Jurkat, Clone E6-1 (cell line): ENCODE measurements around the gene KCNJ12.
"Not testable (repeated sequence)": the region's sequence is repeated elsewhere in the genome, so short reads cannot be mapped to it uniquely, and the experiment has no call there.

Experiments
- DNase-seq: peaks from one replicate; pipeline ENCODE4 v3.0.0-alpha.2; 2011; ENCODE audit warnings: low read depth, low spot score
- H3K4me3 ChIP-seq: 2 replicates; pipeline ENCODE4 v1.5.1; 2011; ENCODE audit warnings: mild to moderate bottlenecking, low read length, control low read depth, moderate library complexity

KCNJ12 gene

GRCh38 chr17:21378553-21378952 lies 2.4 kb downstream of the KCNJ12 start:
- no peak for DNase-seq
- H3K4me3 ChIP-seq: no peak overlapping the region

DNA sequence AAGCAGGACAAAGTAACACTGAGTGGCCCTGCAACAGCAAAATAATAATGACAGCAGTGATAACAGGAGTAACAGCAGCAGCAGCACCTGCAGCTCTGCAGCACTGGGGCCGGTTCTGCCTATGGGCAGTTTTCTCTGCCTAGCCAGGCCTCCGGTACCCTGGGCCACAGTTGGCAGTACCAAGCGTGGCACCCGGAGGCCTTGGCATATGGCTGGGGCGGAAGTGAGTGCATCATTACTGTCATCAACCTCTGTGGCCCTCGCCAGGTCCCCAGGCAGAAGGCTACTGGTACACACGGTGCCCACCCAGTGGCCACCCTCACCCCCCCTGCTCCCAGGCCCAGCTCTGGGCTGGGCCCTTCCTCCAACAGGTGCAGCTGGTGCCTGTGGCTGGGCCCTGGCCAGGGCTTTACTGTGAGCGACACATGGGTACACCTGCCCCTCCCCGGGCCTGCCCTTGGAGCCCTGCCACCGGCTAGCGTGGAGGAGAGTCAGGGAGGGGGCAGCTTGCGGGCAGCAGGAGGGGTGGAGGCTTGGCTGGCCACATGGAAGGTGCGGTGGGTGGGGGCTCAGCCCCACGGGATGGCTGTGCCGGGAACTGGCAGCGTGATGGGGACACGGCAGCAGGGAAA lies 3.0 kb downstream of the KCNJ12 start:
- no peak for DNase-seq
- H3K4me3 ChIP-seq: no peak overlapping the region

DNA sequence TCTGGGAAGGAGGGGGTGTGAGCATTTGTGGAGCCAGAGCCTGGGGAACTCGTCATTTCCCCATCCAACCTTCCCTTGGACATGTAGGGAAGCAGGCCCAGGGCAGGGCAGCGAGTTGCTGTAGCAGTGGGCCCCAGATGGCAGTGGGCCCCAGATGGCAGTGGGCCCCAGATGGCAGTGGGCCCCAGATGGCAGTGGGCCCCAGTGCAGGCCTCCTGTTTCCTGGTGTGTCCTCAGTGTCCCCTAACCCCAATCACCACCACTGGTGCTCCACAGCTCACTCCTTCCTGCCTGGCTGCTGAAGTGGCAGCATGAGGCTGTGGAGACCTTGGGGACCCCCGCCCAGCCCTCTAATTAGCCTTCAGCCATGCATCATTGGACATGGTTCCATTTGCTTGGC lies 4.5 kb downstream of the KCNJ12 start:
- no peak for DNase-seq
- no peak overlapping the region for H3K4me3 ChIP-seq

GRCh38 chr17:21381076-21381706 lies 5.0 kb downstream of the KCNJ12 start:
- H3K4me3 ChIP-seq: no peak overlapping the region
- DNase-seq: no peak

GRCh38 chr17:21382560-21383495 lies 6.7 kb downstream of the KCNJ12 start:
- no peak for DNase-seq
- no peak overlapping the region for H3K4me3 ChIP-seq

DNA sequence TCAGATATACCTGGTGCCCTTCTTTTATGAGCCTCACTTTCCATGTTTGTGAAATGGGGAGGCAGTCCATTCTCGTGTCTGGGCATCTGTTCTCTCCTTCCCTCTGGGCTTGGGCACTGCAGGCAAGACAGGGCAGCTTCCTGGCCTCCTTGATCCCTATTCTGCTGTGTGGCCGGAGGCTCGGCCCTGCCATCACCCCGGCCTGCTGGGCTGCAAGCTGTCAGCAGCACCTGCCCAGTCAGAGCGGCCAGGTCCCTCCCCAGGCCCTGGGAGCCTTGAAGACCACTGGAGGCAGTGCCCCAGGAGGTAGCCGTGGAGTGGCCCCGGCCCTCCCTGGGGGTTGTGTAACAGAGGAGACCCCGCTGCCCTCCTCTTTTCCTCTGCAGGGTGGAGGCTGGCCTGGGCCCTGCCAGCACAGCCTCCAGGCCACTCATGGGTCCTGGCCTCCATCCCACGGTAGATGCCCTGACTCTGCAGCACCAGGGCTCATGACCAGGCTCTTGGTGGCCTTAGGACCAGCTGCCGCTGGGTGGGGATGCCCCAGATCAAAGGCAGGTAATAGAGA lies 9.2 kb downstream of the KCNJ12 start:
- DNase-seq: no peak
- H3K4me3 ChIP-seq: no peak overlapping the region

GRCh38 chr17:21387616-21388015 lies 11.5 kb downstream of the KCNJ12 start:
- no peak for DNase-seq

GRCh38 chr17:21388066-21388465 lies 11.9 kb downstream of the KCNJ12 start:
- no peak overlapping the region for H3K4me3 ChIP-seq
- DNase-seq: no peak

More at GRCh38 chr17:21387616-21388015, 11.5 kb downstream of the KCNJ12 start:
- H3K4me3 ChIP-seq: no peak overlapping the region

DNA sequence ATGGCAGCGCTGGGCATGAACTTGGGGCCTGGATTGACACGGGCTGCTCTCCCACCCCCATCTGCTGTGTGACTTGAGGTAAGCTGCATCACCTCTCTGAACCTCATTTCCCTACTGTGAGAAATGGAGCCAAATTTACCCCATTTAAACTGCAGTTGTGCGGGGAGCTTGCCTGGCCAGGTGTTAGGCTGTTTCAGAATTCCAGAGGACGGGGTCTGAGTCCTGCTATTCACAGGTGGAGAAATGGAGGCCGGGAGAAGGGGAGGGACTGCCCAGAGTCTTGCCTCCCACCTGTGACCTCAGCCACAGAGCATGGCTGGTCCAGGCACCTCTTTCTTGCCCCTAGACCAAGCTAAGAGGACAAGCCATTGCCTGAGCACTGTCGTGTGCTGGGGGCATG lies 12.8 kb downstream of the KCNJ12 start:
- DNase-seq: no peak

DNA sequence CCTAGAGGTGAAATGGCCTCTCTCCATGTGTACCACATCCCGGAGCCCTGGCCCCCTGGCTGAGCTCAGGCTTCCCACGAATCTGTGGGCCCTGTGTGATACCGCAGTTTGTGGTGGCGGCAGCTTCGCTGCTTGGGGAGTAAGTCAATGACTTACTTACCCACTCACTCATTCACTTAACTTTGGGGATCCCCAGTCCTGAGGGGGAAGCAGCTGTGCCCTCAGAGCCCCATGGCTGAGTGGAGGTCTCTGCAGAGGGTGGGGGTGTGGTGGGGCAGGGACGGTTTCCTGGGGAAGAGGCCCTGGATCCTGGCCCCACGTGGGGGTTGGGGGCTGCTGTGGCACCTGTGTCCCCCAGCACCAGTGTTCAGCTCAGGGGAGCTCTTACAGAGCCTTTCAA lies 13.2 kb downstream of the KCNJ12 start:
- H3K4me3 ChIP-seq: no peak overlapping the region
- no peak for DNase-seq

More for the DNA sequence above, 12.8 kb downstream of the KCNJ12 start:
- no peak overlapping the region for H3K4me3 ChIP-seq

GRCh38 chr17:21390294-21390693 lies 14.1 kb downstream of the KCNJ12 start:
- no peak for DNase-seq
- no peak overlapping the region for H3K4me3 ChIP-seq

GRCh38 chr17:21392266-21392665 lies 16.1 kb downstream of the KCNJ12 start:
- H3K4me3 ChIP-seq: no peak overlapping the region
- DNase-seq: no peak

DNA sequence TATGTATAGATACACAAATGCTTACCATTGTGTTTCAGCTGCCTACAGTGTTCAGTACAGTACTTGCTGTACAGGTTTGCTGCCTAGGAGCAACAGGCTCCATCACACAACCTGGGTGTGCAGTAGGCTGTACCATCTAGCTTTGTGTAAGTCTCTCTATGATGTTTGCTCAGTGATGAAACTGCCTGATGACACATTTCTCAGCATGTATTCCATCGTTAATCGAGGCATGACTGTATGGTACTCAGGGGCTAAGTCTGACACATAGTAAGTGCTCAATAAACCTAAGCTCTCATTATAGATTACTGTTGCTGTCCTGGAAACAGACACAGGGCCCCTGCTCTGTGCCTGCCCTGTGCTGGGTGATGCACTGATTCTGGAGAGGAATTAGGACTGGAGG lies 18.1 kb downstream of the KCNJ12 start:
- no peak overlapping the region for H3K4me3 ChIP-seq
- DNase-seq: no peak

DNA sequence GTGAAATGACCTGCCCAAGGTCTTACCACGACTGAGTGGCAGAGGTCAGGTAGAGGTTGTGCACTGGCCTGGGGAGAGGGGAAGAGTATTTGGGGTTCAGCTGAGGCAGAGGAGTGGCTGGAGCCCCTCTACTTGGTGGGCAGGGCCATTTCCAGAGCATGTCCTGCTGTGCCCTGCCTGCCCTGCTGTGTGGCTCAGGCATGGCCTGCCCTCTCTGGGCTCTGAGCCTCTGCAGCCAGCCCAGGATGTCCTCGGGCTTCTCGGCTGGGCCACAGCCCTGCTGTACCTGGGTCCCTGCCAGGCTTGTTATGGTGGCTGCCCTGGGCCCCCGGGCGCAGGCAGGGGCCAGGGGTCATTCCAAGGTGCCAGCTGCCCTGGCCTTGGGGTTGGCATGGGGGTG lies 19.6 kb downstream of the KCNJ12 start:
- H3K4me3 ChIP-seq: no peak overlapping the region
- no peak for DNase-seq

DNA sequence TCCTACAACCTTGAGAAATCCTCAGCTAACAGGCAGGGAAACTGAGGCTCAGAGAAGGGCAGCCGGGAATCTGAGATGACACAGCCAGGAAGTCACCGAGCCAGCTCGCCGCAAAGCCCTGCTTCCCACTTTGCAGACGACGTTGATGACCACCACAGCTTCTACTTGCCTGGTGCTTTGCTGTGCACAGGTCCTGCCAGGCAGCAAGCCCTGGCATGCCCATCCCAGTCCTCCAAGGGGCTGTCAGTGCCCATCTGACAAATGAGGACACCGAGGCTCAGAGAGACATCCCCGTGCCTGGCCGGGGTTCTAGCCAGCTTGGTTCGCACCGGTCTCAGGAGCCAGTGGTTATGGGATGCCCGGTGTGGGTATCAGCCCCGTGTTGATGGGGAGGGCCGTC lies 20.1 kb downstream of the KCNJ12 start:
- H3K4me3 ChIP-seq: no peak overlapping the region
- no peak for DNase-seq

DNA sequence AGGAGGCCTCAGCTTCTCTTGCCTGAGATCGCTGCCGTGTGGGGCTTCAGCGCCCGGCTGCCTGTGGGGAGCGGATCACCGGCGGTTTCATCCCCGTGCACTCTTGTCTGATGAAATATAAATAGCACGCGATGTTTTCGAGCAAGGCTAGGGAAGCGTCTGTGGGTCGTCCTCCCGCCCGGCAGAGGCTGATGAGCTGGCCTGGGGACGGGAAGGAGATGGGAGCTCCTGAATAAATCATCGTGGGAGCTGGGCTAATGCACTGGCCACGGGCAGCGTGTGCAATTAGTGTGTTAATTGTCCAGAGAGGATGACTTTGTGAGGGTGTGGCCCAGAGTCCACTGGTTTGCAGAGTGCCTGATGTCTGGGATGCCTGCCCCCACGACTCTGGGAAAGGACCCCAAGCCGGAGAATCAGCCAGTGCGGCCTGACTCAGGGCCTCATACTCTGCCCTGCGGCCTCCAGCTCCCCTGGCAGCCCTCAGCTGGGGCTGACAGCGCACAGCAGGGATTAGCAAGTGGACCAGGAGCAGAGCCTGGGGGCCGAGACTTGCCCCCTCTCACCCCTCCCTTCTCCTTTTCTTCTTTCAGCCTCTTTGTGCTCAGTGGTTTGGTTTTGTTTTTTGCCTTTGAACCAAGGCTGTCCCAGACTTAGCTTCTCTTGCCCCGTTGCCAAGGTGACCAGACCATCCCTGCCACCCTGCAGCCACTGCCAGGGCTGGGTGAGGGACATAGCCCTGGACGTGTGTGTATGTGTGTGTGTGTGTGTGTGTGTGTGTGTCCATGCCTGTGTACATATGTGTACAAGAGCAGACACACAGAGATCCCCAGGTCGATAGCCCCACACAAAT lies 21.4 kb downstream of the KCNJ12 start:
- no peak for DNase-seq
- no peak overlapping the region for H3K4me3 ChIP-seq

- DNase-seq: no peak
- H3K4me3 ChIP-seq: no peak overlapping the region
These were observed 23.5 kb downstream of the KCNJ12 start for GRCh38 chr17:21399474-21400186.

DNA sequence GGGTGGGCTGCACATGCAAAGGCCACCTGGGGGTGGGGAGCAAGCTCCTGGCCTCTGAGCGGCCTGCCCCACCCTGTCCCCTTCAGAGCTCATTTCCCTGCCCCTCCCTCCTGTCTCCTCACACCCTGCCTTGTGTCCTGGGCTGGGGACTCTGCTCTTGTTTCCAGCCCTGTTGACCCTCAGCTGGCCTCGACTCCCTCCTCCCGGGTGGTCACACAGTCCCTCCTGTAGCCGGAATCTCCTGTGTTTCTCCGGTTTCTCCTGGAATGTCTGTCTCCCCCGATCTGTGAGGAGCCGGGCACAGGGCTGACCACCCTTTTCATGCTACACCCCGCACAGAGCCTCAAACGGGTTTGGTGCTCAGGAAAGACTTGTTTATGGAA lies 24.0 kb downstream of the KCNJ12 start:
- H3K4me3 ChIP-seq, DNase-seq: not testable (repeated sequence)
